DND-41 (cell line): ENCODE data around the gene ELF4.

Experiments used
- CTCF ChIP-seq: IDR thresholded peaks from 2 replicates; pipeline ENCODE4 v1.5.1; 2012; ENCODE audit warnings: borderline replicate concordance, low read length, moderate library complexity, mild to moderate bottlenecking; ENCODE audit not compliant: poor library complexity, severe bottlenecking; ENCODE audit errors: extremely low read depth
- EZH2 ChIP-seq: IDR thresholded peaks from 3 replicates; pipeline ENCODE4 v1.6.1; 2012; ENCODE audit warnings: borderline replicate concordance, low read depth, mild to moderate bottlenecking, moderate library complexity, low read length, inconsistent platforms; ENCODE audit not compliant: severe bottlenecking

DNA sequence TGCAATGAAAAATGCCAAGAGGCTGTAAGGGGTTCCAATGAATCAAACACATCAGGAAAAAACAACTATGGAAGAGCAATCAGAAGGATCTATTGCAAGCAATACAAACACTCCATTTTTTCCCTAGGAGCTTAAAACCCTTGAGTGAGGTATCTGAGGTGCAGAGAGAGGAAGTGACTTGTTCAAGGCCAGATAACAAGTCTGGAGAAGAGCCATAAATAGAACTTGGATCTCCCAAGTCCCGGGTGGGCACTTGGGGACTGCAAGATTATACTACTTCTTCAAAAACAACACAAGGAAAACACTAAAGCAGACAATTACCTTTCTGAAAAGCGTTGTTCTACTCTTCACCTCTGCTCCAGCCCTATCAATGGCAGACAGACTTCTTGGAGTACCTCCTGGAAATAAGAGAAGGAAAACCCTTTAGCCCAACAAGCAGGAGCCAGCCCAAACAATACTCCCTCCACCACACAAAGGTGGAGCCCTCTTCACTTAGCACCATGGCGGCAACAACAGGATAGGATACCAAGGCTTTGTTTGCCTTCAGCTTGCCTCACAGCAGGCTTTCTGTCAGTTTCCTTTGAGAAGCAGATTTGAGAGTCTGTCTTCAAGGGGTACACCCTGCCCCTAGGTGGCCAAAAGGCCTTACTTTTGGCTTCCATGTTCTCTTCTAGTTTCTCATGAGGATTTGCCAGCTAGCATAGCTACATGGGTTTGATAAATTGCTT lies 29.3 kb upstream of the ELF4 start:
- TF ChIP-seq EZH2 (no peak), CTCF (no peak)
